HG03558 (cell line): Measurements from ENCODE around the gene DNAJC1.

ENCODE experiments used
- ATAC-seq: cut with Tn5 transposase; IDR thresholded peaks from one replicate; pipeline ENCODE4 v1.9.1; 2021; ENCODE audit warnings: moderate number of reproducible peaks; ENCODE audit not compliant: unreplicated experiment; ENCODE audit errors: extremely low read depth

The DNAJC1 gene

GRCh38 chr10:21964983-21965665 lies 38.4 kb downstream of the DNAJC1 start:
- no peak for ATAC-seq

GRCh38 chr10:21962358-21962757 lies 41.2 kb downstream of the DNAJC1 start:
- no peak for ATAC-seq

- ATAC-seq = no peak
Measured at GRCh38 chr10:21961847-21962246, 41.7 kb downstream of the DNAJC1 start.

DNA sequence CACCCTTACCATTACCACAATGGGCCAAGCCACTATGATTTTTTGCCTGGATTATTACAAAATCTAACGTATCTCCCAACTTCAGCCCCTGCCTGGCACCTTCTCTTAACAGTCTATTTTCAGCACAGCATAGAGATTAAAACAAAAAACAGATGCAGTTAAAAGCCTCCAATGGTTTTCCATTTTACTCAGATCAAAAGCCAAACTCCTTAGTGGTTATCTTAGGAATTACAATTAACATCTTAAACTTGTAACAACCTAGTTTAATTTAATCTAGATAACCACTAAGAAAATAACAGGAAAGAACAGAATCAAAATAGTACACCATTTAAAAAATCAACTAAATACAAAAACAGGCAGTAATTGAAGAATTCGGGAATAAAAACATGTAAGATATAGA lies 43.5 kb downstream of the DNAJC1 start:
- ATAC-seq = no peak

DNA sequence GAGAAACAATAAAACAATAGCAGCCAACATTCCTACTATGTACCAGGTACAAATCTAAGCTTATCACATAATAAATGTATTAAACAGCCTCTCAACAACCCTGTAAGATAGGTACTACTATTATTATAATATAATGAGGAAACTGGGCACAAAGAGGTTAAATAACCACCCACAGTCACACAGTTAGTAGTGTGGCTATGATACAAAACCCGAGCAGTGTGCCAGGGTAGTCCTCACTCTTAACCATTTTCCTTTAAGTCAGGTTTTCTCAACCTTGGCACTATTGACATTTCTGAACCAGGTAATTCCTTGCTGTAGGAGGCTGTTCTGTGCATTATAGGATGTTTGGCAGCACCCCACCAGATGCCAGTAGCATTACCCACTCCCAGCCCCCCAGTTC lies 48.8 kb downstream of the DNAJC1 start:
- no peak for ATAC-seq

DNA sequence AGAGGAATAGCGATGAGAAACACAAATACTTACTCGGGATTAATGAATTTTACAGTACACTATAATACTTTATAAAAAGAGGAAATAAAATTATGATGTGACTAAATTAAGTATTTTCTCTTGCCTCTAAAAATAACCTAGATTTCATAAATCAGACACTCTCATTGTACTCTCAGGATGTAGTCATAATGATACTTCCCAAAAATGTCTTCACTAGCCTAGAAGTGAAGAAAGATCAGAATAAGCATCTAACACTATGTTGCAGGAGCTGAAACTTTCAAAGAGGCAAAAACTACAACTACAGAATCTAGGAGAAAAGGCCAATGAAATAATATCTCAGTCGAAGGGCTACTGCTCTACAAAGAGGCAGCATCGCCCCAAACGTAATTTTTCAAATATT lies 49.4 kb downstream of the DNAJC1 start:
- no peak for ATAC-seq

DNA sequence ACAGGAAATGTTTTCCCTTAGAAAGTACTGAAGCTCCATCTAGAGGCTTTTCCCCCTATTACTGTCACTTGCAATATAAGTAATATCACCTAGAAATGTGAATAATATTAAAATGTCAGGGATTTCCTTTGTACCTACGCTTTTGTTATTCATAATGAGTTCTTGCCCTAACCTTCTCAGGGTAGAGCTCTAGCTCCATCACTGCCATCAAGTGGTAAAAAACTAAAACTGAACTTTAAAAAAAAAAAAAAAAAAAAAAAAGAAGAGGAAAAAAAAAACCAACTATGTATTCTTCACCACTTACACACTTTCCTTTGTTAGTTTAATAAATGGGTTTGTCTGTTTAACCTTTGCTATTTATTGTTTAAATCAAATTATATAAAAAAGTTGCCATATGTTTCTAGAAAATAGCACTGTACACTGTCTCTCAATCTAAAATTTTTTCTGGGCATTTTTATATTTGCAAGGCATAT lies 49.9 kb downstream of the DNAJC1 start:
- no peak for ATAC-seq

GRCh38 chr10:21950566-21950965 lies 53.0 kb downstream of the DNAJC1 start:
- no peak for ATAC-seq

- ATAC-seq = no peak
Measured at GRCh38 chr10:21946946-21947345, 56.6 kb downstream of the DNAJC1 start.

DNA sequence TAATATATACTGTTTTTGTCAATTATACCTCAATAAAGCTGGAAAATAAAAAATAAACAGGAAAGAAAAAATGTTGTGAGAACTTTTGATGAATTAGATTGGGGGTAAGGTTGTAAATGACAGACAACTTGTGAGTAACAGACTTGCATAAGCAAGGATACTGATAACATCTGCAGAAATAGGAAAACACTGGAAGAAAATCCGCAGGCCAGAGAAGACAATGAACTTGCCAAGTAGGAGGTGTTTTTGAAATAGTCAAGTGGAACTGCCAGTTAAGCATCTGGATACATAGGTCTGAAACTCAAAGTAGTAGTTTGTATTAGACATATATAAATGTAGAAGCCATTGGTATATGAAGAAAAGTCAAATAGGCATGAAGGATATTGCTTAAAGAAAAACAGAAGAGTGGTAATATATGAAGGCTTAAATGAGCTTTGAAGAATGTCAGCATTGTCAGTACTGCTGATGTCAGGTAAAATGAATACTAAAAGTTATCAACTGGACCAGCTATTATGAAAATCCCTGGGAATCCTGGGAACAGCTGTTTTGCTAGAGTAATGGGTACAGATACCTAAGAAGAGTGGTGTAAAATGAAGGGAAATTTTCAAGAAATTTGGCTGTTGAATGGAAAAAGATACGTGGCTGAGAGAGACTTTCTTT lies 58.7 kb downstream of the DNAJC1 start:
- ATAC-seq = no peak

DNA sequence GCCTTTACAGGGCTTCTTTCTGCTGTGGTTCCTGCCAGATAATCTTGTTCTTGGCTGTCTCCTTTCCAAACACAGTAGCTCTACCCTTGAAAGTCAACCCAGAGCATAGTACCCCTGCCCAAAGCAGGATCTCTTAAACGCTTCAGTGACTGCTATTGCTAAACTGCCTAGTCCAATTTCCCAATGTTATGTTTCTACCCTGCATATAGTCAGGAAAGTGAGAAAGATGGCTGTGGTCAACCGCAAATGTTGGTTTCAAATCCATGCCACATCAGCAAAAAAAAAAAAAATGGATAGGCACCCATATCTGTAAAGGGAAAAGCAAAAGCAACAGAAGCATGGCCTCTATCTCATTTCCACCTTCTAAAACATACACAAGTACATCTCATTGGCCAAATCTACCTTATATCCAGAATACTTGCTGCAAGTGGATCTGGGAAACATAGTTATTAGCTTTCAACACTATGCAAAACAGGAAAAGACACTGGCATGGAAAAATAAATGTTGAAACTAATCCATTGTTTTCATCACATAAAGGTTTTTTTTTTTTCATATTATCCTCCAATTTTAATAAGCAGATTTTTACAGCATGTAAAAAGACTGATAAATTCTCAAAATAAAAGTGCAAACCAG lies 59.8 kb downstream of the DNAJC1 start:
- no peak for ATAC-seq

DNA sequence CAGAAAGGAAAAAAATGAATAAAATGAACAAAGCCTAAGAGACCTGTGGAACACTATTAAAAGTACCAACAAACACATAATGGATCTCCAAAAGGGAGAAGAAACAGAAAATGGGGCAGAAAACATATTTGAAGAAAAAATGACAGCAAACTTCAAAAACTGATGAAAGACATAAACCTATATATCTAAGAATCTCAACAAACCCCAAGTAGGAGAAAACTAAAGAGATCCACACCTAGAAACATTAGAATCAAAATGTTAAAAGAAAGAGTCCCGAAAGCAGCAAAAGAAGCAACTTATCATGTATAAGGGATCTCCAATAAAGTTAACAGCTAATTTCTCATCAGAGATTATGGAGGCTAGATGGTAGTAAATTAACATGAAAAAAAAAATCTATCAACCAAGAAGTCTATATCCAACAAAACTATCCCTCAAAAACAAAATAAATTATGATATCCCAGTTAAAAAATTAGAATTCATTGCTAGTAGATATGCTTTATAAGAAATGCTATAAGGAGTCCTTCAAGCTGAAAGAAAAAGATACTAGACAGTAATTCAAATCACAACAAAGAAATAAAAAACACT lies 68.0 kb downstream of the DNAJC1 start:
- ATAC-seq = no peak

GRCh38 chr10:21934307-21934706 lies 69.2 kb downstream of the DNAJC1 start:
- ATAC-seq = no peak

- no peak for ATAC-seq
Measured at GRCh38 chr10:21929070-21929469, 74.5 kb downstream of the DNAJC1 start.

DNA sequence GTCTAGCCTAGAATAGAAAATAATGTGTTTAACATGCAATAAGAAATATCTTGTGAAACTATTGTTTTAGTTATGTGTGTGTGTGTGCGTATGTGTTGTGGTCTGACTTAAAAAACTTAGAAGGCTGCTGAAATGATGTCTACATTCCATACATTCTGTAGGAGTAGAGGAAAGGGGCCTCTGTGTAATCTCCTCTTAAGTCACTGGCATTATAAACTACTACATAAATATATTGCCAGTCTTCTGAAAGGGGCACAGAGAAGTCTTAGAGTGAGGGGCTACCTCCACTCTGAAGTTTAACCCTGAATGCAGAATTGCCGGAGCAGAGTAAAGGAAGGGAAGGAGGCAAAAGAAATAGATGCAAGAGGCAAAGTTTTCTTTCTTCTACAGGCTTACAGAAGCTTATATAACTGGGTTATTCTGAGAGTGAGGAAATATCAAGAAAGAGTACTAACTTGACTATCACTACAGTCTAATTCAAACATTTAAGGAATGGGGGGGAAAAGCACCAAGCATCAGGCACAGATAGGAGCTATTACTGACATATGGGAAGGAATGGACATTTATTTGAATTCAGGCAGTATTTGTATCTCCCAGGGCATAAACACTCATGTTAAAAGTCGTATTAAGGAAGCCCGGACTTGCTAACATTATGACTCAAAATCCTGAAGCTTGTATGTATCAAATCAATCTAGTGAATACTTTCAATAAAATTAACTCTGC lies 75.7 kb downstream of the DNAJC1 start:
- ATAC-seq = no peak

DNA sequence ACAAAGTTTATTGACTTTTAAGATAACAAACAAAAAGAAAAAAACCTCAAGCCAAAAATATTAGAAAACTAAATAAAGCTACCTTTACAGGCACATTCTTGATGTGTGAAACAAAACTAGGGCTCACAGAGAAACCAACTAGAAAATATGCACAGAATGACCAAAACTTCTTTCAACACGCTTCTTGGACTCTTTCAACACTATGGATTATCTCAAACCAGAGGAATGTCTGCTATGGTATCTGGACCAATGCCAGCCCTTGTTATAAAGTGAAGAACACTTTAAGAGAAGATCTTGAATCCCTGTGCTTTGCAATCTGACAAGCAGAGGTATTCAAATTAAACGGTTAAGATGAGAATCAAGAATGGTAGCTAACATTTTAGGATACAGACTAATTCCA lies 76.6 kb downstream of the DNAJC1 start:
- no peak for ATAC-seq

DNA sequence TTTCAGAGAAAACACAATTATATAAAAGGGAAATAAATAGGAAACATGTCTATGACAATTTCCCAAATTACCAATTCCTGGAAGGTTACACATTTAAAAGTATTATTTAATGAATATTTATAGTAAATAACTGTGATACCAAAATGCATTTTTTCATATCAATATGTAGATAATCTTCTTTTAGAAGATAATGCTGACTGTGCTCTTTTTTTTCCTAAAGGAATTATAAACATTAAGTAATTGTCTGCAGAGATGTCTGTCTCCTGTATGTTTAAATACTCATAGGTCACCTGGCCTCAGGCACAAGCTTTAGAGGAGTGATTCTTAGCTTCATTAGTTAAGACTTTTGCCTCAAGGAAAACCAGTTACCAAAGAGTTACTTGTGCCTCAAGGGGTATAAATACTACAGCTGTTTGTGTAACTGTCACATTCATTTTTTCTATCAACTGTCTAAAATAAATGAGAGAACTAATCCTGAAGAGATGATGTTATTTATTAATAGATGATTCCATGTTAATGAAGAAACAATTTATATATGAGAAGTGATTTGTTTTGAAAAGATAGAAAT lies 77.1 kb downstream of the DNAJC1 start:
- no peak for ATAC-seq

GRCh38 chr10:21925851-21926250 lies 77.7 kb downstream of the DNAJC1 start:
- no peak for ATAC-seq

- no peak for ATAC-seq
Measured at GRCh38 chr10:21924511-21924910, 79.0 kb downstream of the DNAJC1 start.

GRCh38 chr10:21920633-21921032 lies 82.9 kb downstream of the DNAJC1 start:
- no peak for ATAC-seq
